Measurements from ENCODE around the gene KLHL2.
"Not testable (repeated sequence)": the region's sequence is repeated elsewhere in the genome, so short reads cannot be mapped to it uniquely, and the experiment has no call there.

Gene KLHL2

DNA sequence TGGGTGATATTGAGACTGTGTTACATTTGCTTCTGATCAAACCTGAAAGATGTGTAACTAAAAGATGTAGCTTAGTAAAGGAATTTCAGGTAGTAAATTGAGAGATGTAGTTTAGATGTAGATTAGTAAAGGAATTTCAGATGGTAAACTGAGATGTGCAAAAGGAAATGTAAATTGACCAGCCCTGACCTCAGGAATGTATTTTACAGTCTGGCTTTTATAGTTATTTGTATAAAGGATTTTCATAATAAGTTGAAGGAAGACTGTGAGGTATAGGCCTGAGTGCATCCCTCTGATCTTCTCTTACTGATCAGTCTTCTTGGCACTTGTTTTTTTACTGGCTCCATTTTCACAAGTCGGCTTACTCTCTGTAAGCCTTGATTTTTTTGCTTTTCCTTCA lies 3.2 kb downstream of the KLHL2 start:
- TF ChIP-seq, protein P1, sequence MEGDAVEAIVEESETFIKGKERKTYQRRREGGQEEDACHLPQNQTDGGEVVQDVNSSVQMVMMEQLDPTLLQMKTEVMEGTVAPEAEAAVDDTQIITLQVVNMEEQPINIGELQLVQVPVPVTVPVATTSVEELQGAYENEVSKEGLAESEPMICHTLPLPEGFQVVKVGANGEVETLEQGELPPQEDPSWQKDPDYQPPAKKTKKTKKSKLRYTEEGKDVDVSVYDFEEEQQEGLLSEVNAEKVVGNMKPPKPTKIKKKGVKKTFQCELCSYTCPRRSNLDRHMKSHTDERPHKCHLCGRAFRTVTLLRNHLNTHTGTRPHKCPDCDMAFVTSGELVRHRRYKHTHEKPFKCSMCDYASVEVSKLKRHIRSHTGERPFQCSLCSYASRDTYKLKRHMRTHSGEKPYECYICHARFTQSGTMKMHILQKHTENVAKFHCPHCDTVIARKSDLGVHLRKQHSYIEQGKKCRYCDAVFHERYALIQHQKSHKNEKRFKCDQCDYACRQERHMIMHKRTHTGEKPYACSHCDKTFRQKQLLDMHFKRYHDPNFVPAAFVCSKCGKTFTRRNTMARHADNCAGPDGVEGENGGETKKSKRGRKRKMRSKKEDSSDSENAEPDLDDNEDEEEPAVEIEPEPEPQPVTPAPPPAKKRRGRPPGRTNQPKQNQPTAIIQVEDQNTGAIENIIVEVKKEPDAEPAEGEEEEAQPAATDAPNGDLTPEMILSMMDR (conservative IDR thresholded peaks at IDR 0.05; ENCODE audit: control insufficient read depth, insufficient read depth, low read depth, low read length) = no peak

DNA sequence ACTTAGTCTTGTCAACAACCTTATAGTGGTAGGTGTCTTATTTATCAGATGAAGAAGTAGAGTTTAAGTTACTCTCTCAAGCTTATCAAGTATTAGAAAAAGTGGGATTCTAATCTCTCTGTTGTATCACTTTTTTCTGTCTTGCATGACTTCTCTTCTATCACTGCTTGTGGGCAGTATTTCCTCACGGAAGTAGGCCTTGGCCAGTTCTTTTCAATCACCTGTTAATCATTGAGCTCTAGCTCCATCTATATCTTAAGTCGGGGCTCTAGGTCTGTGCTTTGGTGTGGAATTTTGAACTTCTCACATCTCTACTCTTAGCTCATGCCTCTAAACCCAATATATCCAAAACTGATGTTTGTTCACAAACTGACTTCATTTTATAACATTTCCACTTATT lies 5.3 kb downstream of the KLHL2 start:
- H3K4me3 ChIP-seq (ENCODE audit: control insufficient read depth, low read depth, low read length); DNase-seq (ENCODE audit: low read depth): not testable (repeated sequence)

More for the DNA sequence above, 3.2 kb downstream of the KLHL2 start:
- no peak for DNase-seq (ENCODE audit: low read depth)
- H3K4me3 ChIP-seq (ENCODE audit: control insufficient read depth, low read depth, low read length) = no peak overlapping the region

DNA sequence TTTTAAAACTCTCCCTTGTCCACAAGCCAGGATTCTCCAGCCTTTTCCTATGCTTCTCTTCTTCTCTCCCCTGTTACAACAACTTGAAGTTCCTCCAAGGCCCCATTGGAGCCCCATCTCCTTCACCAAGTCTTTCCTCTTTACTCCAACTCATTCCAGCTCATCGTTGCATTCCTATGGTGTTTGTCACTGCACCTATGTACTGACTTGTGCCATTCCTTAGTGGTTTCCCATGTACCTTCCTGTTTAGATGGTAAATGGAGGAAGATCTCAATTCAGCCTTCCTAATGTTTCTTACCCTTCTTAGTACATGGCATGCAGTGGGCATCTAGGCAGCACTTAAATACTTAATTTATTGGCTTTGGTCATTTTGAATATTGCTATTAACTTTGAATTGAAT lies 6.0 kb downstream of the KLHL2 start:
- DNase-seq (ENCODE audit: low read depth); H3K4me3 ChIP-seq (ENCODE audit: control insufficient read depth, low read depth, low read length): not testable (repeated sequence)

DNA sequence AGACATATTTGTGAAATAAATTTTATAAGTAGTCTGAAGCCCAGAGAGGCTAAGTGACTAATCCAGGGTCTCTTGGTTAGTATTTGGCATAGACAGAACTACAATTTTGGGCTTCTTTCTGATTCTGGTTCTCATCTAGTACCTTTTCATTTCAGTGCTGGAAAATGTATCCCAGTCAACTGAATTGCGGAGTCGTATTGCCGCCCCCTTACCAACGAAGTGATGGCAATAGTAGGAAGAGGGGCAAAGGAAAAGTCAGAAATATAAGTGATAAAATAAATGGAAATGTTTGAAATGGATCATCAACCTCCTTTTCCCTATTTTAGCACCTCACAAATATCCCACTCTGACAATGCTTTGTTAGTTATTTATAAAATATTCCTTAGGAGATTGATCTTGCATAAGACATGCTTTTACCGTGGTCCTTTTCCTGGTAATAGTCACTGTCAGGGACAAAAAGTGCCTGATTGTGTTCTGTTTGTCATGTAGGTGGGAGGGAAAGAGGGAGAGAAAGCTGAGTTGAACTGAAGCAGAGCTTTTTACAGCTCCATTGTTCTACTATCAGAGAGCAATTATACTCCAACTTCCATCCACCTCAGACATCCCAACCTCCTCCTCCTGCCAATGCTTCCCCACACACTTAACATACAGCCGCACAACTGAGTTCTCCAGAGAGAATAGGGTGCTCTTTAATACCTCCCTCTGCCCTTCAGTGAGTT lies 6.8 kb downstream of the KLHL2 start:
- not testable (repeated sequence) for DNase-seq (ENCODE audit: low read depth); H3K4me3 ChIP-seq (ENCODE audit: control insufficient read depth, low read depth, low read length)

DNA sequence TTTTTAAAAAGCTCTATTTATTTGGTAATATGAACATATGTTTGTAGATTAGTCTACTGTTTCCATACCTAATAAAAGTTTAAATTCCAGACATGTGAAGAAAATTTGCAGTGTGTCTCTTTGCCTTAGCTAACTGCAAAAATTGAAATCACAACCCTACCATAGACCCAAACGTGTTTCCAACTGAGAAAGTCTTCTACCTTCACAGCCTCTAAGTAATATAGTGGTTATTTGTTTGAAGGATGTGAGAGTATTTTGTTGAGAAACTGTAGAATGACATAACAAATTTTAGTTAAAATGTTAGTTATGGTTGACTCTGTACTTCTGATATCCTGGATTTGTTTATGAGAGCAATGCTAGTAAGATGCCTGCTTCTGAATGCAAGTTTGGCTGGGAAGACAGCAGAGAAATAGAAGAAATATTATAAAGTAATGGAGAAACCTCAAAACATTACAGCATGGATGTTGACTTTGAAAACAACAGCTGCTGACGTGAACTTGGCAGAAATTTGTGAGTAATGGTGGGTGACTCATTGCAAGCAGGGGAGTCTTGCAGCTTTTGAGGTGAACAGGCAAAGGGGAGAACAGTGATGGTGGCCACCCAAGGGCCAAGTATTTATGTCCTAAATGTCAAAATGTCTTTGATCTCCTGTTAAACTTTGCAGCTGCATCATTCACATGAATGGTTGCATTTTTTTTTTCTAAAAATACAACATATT lies 7.8 kb downstream of the KLHL2 start:
- H3K4me3 ChIP-seq (ENCODE audit: control insufficient read depth, low read depth, low read length) = not testable (repeated sequence)
- DNase-seq (ENCODE audit: low read depth) = peak; percentile 93

DNA sequence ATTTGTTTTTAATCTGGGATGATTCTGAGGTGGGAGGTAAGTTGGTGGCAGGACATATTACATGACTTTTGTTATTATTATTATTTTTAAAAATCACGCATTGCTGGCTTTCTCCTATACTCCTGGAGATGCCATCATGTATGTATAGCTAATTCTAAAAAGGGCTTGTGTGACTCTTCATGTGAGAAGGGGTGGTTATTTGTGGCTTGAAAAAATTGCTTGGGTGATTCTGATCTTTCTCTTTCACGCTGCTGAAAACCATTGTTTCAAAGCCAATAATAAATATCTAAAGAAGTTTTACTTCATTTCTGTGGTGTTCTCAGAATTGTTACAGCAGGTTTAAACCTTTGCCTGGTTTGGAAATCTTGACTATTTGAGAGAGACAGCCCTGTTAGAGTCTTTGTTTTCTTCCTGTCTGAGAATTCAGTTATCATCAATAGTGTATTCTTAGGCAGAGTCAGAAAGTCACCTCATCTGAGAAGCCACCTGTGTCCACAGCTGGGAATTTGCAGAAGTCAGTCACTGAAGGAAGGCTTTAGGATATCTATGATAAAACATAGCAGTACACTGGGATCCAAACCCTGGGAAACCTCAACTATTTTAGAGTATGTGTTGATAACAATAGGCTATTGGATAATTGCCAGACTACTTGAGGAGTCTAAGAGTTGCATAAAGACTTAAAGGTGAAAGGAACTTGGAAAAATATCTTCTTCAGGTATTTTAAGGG lies 8.6 kb downstream of the KLHL2 start:
- not testable (repeated sequence) for DNase-seq (ENCODE audit: low read depth); H3K4me3 ChIP-seq (ENCODE audit: control insufficient read depth, low read depth, low read length)

DNA sequence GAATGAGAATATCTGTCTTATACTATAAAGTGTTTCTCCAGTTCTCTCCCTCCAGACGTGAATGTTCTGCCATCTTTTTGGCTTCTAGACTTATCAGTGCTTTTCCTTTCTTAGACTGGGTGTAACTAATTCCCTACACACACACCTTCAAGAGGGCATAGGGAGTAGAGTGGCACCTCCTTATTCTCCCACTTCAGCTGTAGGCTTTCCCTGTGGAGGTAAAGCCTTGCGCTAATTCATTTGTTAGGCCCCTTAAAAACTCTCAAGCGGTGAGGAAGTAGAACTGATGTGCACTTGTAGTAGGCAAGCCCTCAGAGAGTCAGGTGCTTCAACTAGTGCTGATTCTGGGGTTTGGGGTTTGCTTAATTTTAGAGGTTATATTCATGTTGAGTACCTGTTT lies 10.0 kb downstream of the KLHL2 start:
- TF ChIP-seq, protein P1 (conservative IDR thresholded peaks at IDR 0.05; ENCODE audit: control insufficient read depth, insufficient read depth, low read depth, low read length) = no peak
- no peak for DNase-seq (ENCODE audit: low read depth)

DNA sequence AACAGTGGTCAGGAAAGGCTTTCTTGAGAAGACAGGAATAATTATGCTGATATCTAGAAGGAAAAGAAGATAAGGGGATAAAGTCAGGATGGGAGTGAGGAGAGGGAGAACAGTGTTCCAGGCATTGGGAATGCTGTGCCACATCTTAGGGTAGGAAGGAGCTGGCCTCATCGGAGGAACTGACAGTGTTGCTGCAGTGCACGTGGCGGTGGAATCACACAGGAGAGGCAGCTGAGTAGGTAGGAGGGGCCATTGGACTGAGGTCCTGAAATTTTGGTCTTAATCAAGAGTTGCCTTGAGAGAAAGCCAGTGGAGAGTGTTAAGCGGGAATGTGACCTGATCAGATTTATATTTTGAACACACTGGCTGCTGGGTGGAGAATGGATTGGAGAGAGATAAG lies 13.9 kb downstream of the KLHL2 start:
- not testable (repeated sequence) for H3K4me3 ChIP-seq (ENCODE audit: control insufficient read depth, low read depth, low read length); DNase-seq (ENCODE audit: low read depth)

More for the DNA sequence above, 10.0 kb downstream of the KLHL2 start:
- H3K4me3 ChIP-seq (ENCODE audit: control insufficient read depth, low read depth, low read length) = no peak overlapping the region

DNA sequence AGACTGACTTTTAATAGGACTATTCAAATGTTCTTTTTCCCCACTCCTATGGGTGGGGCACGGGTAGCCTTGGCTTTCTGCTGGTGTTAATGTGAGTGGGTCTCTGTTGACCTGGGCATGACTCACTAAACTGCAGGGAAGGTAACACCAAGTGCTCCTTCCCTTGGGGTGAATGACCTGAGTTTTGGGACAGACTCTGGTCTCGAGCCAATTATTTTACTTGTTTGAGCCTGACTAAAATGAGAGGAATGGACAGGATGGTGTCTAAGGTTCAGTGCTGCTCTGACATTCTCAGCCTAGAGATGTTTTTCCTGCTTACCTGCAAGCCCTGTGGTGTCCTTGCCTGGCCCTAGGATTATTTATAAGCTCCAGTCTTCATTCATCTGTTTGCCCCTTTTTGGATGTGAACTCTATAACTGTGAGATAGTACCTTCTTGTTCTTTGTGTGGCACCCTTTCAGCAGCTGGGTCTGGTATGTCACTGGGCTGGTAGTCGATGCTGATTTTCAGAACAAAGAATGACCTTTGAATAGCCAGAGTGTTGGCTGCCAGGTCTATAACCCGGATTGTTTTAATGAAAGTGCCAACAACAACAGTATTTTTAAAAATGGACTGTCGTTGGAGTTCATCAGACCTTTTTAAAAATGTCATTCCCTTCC lies 14.8 kb downstream of the KLHL2 start:
- not testable (repeated sequence) for H3K4me3 ChIP-seq (ENCODE audit: control insufficient read depth, low read depth, low read length)
- peak; percentile 31 for DNase-seq (ENCODE audit: low read depth)

DNA sequence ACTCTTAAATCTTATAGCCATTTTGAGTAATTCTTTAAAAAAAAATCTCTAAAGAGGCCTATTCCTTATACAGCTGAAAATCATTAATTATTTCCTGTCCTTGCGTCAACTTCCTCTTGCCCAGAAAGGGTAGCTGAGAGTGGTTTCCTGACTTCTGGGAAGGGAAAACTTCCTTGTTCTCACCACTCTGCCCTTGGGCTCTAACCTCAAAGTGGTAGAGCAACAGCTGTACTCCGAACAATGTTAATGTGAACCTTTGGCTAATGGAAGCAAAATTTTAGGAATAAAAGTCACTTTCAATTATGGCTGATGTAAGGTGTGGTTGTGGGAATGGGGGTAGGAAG lies 15.3 kb downstream of the KLHL2 start:
- TF ChIP-seq, protein P1 (conservative IDR thresholded peaks at IDR 0.05; ENCODE audit: control insufficient read depth, insufficient read depth, low read depth, low read length) = no peak
- DNase-seq (ENCODE audit: low read depth) = peak; percentile 61
- no peak overlapping the region for H3K4me3 ChIP-seq (ENCODE audit: control insufficient read depth, low read depth, low read length)

DNA sequence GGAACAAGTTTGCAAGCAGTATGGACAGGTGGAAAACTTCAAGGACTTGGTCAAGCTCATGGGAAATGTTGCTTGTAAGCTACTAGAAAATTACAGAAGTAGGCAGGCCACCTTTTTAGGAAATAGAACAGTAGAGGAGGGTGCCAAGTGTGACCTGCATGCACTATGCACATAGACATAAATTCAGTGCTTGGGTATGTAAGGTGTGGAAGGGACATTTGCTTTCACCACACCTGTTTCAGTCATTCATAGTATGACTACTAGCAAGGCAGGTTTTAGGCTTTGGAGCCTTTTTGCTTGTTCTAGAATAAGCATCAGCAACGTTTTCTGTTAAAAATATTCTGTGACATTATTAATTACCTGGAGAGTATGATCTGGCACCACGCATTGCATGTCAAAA lies 20.0 kb downstream of the KLHL2 start:
- not testable (repeated sequence) for H3K4me3 ChIP-seq (ENCODE audit: control insufficient read depth, low read depth, low read length); DNase-seq (ENCODE audit: low read depth)

DNA sequence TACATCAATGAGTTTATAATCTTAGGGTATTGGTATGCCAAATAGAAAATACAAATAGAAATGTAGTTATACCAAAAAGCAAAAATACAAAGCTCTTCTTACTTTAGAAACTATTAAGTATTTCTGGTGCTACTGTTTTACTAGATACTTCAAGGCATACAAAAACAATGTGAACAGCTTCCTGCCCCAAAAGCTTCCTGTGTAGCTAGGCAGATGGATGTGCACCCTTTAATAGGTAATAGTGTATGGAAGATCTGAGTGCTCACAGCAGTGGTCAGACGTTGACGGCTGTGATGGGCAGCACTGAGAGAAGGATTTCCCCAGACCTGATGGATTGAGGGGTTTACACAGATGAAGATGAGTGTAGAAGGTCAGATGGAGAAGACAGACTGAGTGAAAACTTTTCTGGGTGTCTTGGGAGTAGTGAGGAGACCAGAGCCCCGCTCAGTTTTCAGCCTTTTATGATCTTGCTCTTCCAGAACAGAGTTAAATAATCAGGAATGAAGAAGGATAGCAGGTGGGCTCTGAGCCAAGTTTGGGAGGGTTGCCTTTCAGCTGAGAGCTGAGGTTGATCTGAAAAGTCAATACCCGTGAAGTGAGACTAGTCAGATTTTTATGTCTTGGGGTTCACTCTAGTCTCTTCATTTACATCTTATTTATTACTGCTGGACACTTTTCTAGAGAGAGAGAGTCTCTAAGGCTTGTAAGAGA lies 22.3 kb downstream of the KLHL2 start:
- H3K4me3 ChIP-seq (ENCODE audit: control insufficient read depth, low read depth, low read length); DNase-seq (ENCODE audit: low read depth): not testable (repeated sequence)

DNA sequence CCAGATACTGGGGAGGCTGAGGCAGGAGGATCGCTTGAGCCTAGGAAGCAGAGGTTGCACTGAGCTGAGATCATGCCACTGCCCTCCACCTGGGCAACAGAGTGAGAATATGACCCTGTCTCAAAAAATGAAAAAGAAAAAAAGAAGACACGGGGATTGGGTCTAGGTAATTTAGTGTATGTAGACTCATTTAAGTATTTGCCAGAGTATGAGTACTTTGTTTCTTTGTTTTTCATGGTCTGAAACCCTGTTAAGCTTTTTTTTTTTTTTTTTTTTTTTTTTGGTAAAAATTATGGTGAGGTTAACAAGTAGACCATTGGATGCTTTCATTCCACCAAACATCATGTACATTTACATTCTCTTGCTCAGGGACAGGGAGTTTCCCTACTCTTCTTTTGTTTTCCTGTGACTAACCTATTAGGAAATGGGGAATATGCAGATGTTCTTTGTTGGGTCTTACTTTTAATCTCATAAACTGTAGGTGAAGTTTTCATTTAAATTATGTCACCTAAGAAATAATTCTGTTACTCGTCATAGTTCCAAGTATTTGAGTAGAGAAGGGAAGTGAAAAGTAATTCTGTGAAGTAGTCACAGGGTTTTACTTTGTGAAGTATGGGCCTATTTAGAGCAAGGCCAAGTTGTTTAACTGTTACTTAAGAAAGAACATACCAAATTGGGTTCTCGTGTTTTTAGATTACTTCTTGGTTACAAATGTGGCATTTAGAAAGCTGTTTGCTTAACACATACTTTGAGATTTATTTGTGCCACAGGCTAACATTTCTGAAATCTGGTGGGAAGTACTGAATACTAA lies 25.5 kb downstream of the KLHL2 start:
- H3K4me3 ChIP-seq (ENCODE audit: control insufficient read depth, low read depth, low read length); DNase-seq (ENCODE audit: low read depth): not testable (repeated sequence)

Data from fibroblast of mammary gland (primary cell).